ENCODE results near the gene ATP5F1D.

Gene ATP5F1D

GRCh38 chr19:1292419-1293151 is 51.0 kb downstream of the ATP5F1D start:
- Histone ChIP-seq H2AFZ (ENCODE audit: low read length) (no peak overlapping the region), H3K9me2 (replicated peaks; ENCODE audit: low read depth, low read length) (no peaks in the 10 kb centered on the region), H3K79me2 (ENCODE audit: insufficient read depth, low read length) (no peaks in the 10 kb centered on the region), H4K20me1 (ENCODE audit: insufficient read depth, low read length, poor library complexity, severe bottlenecking) (no peaks in the 10 kb centered on the region), H3K9ac (ENCODE audit: low read depth, low read length, poor library complexity, severe bottlenecking) (no peak overlapping the region), H3K27me3 (ENCODE audit: insufficient read depth, low read length, poor library complexity, severe bottlenecking) (no peaks in the 10 kb centered on the region), H3K4me3 (ENCODE audit: low read length, poor library complexity, severe bottlenecking) (no peak overlapping the region), H3K36me3 (ENCODE audit: insufficient read depth, low read length) (no peaks in the 10 kb centered on the region), H3F3A (ENCODE audit: low read depth) (no peaks in the 10 kb centered on the region), H3K4me1 (ENCODE audit: insufficient read depth, low read length, poor library complexity, severe bottlenecking) (no peaks in the 10 kb centered on the region), H3K9me3 (ENCODE audit: insufficient read depth, low read depth, low read length) (no peaks in the 10 kb centered on the region), H3K4me2 (ENCODE audit: low read depth, low read length, poor library complexity, severe bottlenecking) (no peak overlapping the region)
- TF ChIP-seq EZH2phosphoT487 (IDR thresholded peaks at IDR 0.05; ENCODE audit: borderline replicate concordance) (no peak), CTCF (conservative IDR thresholded peaks at IDR 0.05; ENCODE audit: low read length) (no peak)

GRCh38 chr19:1293782-1294604 is 52.4 kb downstream of the ATP5F1D start:
- no peaks in the 10 kb centered on the region for H3F3A ChIP-seq (ENCODE audit: low read depth)
- no peaks in the 10 kb centered on the region for H3K4me1 ChIP-seq (ENCODE audit: insufficient read depth, low read length, poor library complexity, severe bottlenecking)
- H3K4me2 ChIP-seq (ENCODE audit: low read depth, low read length, poor library complexity, severe bottlenecking): no peak overlapping the region
- H3K4me3 ChIP-seq (ENCODE audit: low read length, poor library complexity, severe bottlenecking): no peak overlapping the region
- no peaks in the 10 kb centered on the region for H3K9me2 ChIP-seq (replicated peaks; ENCODE audit: low read depth, low read length)
- H3K9me3 ChIP-seq (ENCODE audit: insufficient read depth, low read depth, low read length): no peaks in the 10 kb centered on the region
- H3K27me3 ChIP-seq (ENCODE audit: insufficient read depth, low read length, poor library complexity, severe bottlenecking): no peaks in the 10 kb centered on the region
- no peak overlapping the region for H2AFZ ChIP-seq (ENCODE audit: low read length)
- H4K20me1 ChIP-seq (ENCODE audit: insufficient read depth, low read length, poor library complexity, severe bottlenecking): no peaks in the 10 kb centered on the region
- no peak for TF ChIP-seq EZH2phosphoT487 (IDR thresholded peaks at IDR 0.05; ENCODE audit: borderline replicate concordance)
- H3K36me3 ChIP-seq (ENCODE audit: insufficient read depth, low read length): no peaks in the 10 kb centered on the region
- no peak overlapping the region for H3K9ac ChIP-seq (ENCODE audit: low read depth, low read length, poor library complexity, severe bottlenecking)
- no peaks in the 10 kb centered on the region for H3K79me2 ChIP-seq (ENCODE audit: insufficient read depth, low read length)

All from Loucy (cell line).